ENCODE data around the gene RRM2. TPM values are rescaled to one million over a fixed set of nuclear protein-coding genes. Genes with fewer than 3 reads are reported as not detected.

RRM2 gene
- total and polyA plus RNA-seq, 2 experiments from 2014 or later = 15.2 to 49.7 TPM

DNA sequence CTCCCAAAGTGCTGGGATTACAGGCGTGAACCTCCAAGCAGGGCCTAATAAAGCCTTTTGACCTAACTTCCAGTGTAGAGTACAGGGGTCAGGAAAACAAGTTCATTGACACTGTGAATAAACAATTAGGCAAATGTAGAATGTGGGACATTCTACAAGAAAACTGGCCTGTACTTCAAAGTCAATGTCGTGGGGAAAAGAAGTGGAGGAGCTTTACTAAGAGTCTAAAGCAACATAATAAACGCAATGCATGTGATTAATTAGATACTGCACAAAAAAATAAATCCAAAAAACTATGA lies 3.6 kb upstream of the RRM2 start:
- no peak overlapping the region for H3K27ac ChIP-seq
- H2AFZ ChIP-seq = no peak overlapping the region
- H3K27me3 ChIP-seq = no peaks in the 10 kb centered on the region
- H3K79me2 ChIP-seq = peaks cover 10% of the 10 kb centered on the region
- no peak overlapping the region for H3K4me2 ChIP-seq
- H3K4me3 ChIP-seq = no peak overlapping the region
- WGBS (ENCODE audit: low lambda C conversion rate, missing lambda C conversion rate) = 86% methylated on average over 3 of the region's 3 CpGs
- TF ChIP-seq, protein P1, sequence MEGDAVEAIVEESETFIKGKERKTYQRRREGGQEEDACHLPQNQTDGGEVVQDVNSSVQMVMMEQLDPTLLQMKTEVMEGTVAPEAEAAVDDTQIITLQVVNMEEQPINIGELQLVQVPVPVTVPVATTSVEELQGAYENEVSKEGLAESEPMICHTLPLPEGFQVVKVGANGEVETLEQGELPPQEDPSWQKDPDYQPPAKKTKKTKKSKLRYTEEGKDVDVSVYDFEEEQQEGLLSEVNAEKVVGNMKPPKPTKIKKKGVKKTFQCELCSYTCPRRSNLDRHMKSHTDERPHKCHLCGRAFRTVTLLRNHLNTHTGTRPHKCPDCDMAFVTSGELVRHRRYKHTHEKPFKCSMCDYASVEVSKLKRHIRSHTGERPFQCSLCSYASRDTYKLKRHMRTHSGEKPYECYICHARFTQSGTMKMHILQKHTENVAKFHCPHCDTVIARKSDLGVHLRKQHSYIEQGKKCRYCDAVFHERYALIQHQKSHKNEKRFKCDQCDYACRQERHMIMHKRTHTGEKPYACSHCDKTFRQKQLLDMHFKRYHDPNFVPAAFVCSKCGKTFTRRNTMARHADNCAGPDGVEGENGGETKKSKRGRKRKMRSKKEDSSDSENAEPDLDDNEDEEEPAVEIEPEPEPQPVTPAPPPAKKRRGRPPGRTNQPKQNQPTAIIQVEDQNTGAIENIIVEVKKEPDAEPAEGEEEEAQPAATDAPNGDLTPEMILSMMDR (IDR thresholded peaks at IDR 0.05; ENCODE audit: poor library complexity) = no peak
- no peak for TF ChIP-seq EZH2 (IDR thresholded peaks at IDR 0.05; ENCODE audit: borderline replicate concordance)
- TF ChIP-seq EZH2phosphoT487 (IDR thresholded peaks at IDR 0.05; ENCODE audit: low read depth, severe bottlenecking, unreplicated experiment) = no peak
- H4K20me1 ChIP-seq (ENCODE audit: insufficient read depth, poor library complexity, severe bottlenecking) = no peaks in the 10 kb centered on the region
- peaks cover 8% of the 10 kb centered on the region for H3K4me1 ChIP-seq (ENCODE audit: insufficient read depth)
- H3K9me3 ChIP-seq (ENCODE audit: low read depth) = no peaks in the 10 kb centered on the region
- no peak for DNase-seq (ENCODE audit: low spot score)
- H3K36me3 ChIP-seq (replicated peaks; ENCODE audit: insufficient read depth, low read depth) = no peaks in the 10 kb centered on the region
- no peaks in the 10 kb centered on the region for H3K9me2 ChIP-seq (replicated peaks; ENCODE audit: insufficient read depth)

DNA sequence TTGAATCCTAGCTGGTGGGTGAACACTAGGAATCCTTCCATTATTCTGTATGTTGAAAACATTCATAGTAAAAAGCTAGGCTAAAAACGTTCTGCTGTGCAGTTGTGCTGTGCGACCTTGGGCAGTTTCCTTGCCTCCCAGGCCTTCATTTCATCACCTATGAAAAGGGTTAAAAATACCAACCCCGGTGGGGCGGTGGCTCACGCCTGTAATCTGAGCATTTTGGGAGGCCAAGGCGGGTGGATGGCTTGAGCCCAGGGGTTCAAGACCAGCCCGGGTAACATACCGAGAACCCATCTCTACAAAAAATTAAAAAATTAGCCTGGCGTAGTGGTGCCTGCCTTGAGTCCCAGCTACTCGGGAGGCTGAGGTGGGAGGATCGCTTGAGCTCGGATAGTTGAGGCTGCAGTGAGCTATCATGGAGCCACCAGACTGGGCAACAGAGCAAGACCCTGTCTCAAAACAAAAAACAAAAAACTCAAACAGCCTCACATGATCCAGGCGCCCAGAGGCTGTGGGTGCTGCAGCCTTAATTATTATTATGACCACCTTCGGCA lies 2.9 kb upstream of the RRM2 start:
- peak overlapping the region; percentile 41 for H3K4me3 ChIP-seq
- H3K4me1 ChIP-seq (ENCODE audit: insufficient read depth) = peaks cover 8% of the 10 kb centered on the region
- H3K9me2 ChIP-seq (replicated peaks; ENCODE audit: insufficient read depth) = no peaks in the 10 kb centered on the region
- H3K9me3 ChIP-seq (ENCODE audit: low read depth) = no peaks in the 10 kb centered on the region
- WGBS (ENCODE audit: low lambda C conversion rate, missing lambda C conversion rate) = 81% methylated on average over 14 of the region's 14 CpGs
- H3K27me3 ChIP-seq = no peaks in the 10 kb centered on the region
- peak overlapping the region; percentile 100 for H3K4me2 ChIP-seq
- H3K27ac ChIP-seq = peak overlapping the region; percentile 69
- peak overlapping the region; percentile 89 for H2AFZ ChIP-seq
- TF ChIP-seq EZH2 (IDR thresholded peaks at IDR 0.05; ENCODE audit: borderline replicate concordance) = no peak
- TF ChIP-seq, protein P1 (IDR thresholded peaks at IDR 0.05; ENCODE audit: poor library complexity) = no peak
- peaks cover 12% of the 10 kb centered on the region for H3K79me2 ChIP-seq
- H3K36me3 ChIP-seq (replicated peaks; ENCODE audit: insufficient read depth, low read depth) = no peaks in the 10 kb centered on the region
- H4K20me1 ChIP-seq (ENCODE audit: insufficient read depth, poor library complexity, severe bottlenecking) = no peaks in the 10 kb centered on the region
- no peak for DNase-seq (ENCODE audit: low spot score)

DNA sequence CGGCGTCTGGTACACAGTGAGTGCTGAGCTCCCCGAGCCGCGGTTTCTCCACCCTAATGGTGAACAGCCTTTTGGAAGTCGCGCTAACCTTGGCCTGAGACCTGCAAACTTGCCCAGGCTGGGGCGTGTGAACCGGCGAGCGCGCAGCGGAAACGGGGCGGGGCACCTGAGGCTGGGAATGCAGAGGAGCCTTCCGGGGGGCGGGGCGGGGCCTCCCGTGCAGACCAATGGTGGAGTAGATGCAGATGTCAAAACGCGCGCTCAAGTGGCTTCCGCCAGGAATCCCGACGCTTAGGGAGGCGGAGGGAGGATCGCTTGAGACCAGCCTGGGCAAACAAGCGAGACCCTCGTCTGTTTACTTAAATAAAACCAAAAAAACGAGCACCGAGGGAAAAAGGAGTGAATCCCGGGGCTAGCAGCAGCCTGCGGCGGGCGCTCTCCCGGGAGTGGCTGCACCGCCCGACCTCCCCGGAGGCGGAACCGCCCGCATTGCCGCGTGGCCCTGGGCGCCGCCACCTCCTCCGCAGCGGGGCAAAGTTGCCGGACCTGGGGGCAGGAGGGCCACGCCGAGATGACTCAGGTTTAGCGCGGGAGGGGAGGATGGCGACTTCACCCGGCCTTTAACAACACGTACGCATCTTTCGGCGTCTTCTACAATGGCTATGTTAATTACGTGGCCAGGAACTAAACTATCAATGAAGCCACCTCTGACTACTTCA lies 2.2 kb upstream of the RRM2 start:
- H3K9me2 ChIP-seq (replicated peaks; ENCODE audit: insufficient read depth) = no peaks in the 10 kb centered on the region
- H3K4me3 ChIP-seq = peak overlapping the region; percentile 41
- peak overlapping the region; percentile 100 for H3K4me2 ChIP-seq
- H3K9me3 ChIP-seq (ENCODE audit: low read depth) = no peaks in the 10 kb centered on the region
- peak overlapping the region; percentile 83 for H3K27ac ChIP-seq
- peak; percentile 96 for DNase-seq (ENCODE audit: low spot score)
- H3K27me3 ChIP-seq = no peaks in the 10 kb centered on the region
- H3K36me3 ChIP-seq (replicated peaks; ENCODE audit: insufficient read depth, low read depth) = no peaks in the 10 kb centered on the region
- H2AFZ ChIP-seq = peak overlapping the region; percentile 89
- WGBS (ENCODE audit: low lambda C conversion rate, missing lambda C conversion rate) = 2% methylated on average over 52 of the region's 60 CpGs
- no peaks in the 10 kb centered on the region for H4K20me1 ChIP-seq (ENCODE audit: insufficient read depth, poor library complexity, severe bottlenecking)
- H3K79me2 ChIP-seq = peaks cover 17% of the 10 kb centered on the region
- peaks cover 8% of the 10 kb centered on the region for H3K4me1 ChIP-seq (ENCODE audit: insufficient read depth)
- no peak for TF ChIP-seq EZH2phosphoT487 (IDR thresholded peaks at IDR 0.05; ENCODE audit: low read depth, severe bottlenecking, unreplicated experiment)
- TF ChIP-seq, protein P1 (IDR thresholded peaks at IDR 0.05; ENCODE audit: poor library complexity) = peak; percentile 9
- TF ChIP-seq EZH2 (IDR thresholded peaks at IDR 0.05; ENCODE audit: borderline replicate concordance) = no peak
